ENCODE data around the gene CETN1. TPM values are rescaled to one million over a fixed set of nuclear protein-coding genes. Genes with fewer than 3 reads are reported as not detected.

Gene CETN1
- total and polyA plus RNA-seq, 2 donors (not counting 1 experiment from before 2014, with no cell fraction given): not detected

DNA sequence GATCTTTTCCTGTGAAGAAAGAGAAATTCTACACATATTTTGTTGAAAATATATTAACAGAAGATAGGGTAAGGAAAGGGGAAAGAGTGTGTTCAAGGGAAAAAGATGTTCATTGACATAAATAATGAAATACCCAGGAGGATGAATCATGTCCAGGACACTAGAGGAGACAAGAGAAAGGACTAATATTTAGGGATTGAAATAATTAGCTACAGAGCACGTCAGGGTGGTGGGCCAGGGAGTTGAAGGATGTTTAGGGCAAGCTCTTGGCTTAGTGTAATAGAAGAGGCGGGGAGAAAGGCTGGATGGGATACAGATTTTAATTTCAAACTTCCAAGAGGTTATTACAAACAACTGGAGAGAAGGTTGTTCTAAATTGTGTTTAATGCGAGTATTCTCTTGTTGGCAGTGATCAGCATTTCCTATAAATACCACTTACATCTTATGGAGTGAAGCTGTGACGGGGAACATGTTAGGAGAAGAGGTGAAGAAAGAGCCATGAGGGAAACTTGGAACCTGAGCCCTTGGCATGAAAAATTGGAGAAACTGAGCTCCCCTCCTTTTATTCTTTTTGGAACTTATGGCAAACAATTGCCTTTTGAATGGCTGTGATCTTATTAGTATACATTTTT, 36.6 kb upstream of the CETN1 start:
- Histone ChIP-seq H4K20me1 (ENCODE audit: control insufficient read depth, insufficient read depth, low read length, poor library complexity, severe bottlenecking) (no peaks in the 10 kb centered on the region), H2AFZ (ENCODE audit: insufficient read depth, low read depth, low read length, poor library complexity, severe bottlenecking) (no peak overlapping the region), H3K27me3 (replicated peaks in 1 of 4; ENCODE audit: control extremely low read depth in 1 of 4, control insufficient read depth in 3 of 4, insufficient read depth in 4 of 4, low read length in 3 of 4) (no peaks in the 10 kb centered on the region), H3K9ac (ENCODE audit: low read length) (no peak overlapping the region), H3K9me3 (ENCODE audit: control extremely low read depth in 1 of 3, control insufficient read depth in 2 of 3, insufficient read depth in 1 of 3, low read length in 2 of 3) (no peaks in the 10 kb centered on the region), H3K4me3 (ENCODE audit: control extremely low read depth in 1 of 5, extremely low read depth in 1 of 5, insufficient read depth in 1 of 5, low read depth in 2 of 5, low read length in 4 of 5) (no peak overlapping the region), H3K79me2 (ENCODE audit: control insufficient read depth, insufficient read depth, low read length) (no peaks in the 10 kb centered on the region), H3K4me2 (replicated peaks; ENCODE audit: low read depth, low read length, poor library complexity, severe bottlenecking) (no peak overlapping the region), H3K36me3 (replicated peaks in 1 of 2; ENCODE audit: control extremely low read depth in 1 of 2, control insufficient read depth in 1 of 2, extremely low read depth in 1 of 2, insufficient read depth in 2 of 2, low read length in 1 of 2) (no peaks in the 10 kb centered on the region), H3K27ac (ENCODE audit: low read length in 2 of 2) (no peak overlapping the region), H3K4me1 (ENCODE audit: control insufficient read depth in 2 of 2, insufficient read depth in 2 of 2, low read length in 2 of 2) (no peaks in the 10 kb centered on the region)
- no peaks in the 10 kb centered on the region for H3K27me3 Mint-ChIP-seq
- intact Hi-C loops (cut with micrococcal nuclease): no loop called here
- WGBS (ENCODE audit: insufficient coverage): 75% methylated on average over 1 of the region's 4 CpGs
- POLR2A ChIA-PET: no interaction called here
- no peaks in the 10 kb centered on the region for H3K9me3 Mint-ChIP-seq (ENCODE audit: insufficient read depth)
- no peak overlapping the region for H3K27ac Mint-ChIP-seq
- H3K4me3 Mint-ChIP-seq: no peak overlapping the region
- H3K4me1 Mint-ChIP-seq: no peaks in the 10 kb centered on the region
- TF ChIP-seq EZH2 (IDR thresholded peaks at IDR 0.05; ENCODE audit: borderline replicate concordance, insufficient read depth, low read depth, low read length, poor library complexity, severe bottlenecking): no peak
- TF ChIP-seq, protein P1, sequence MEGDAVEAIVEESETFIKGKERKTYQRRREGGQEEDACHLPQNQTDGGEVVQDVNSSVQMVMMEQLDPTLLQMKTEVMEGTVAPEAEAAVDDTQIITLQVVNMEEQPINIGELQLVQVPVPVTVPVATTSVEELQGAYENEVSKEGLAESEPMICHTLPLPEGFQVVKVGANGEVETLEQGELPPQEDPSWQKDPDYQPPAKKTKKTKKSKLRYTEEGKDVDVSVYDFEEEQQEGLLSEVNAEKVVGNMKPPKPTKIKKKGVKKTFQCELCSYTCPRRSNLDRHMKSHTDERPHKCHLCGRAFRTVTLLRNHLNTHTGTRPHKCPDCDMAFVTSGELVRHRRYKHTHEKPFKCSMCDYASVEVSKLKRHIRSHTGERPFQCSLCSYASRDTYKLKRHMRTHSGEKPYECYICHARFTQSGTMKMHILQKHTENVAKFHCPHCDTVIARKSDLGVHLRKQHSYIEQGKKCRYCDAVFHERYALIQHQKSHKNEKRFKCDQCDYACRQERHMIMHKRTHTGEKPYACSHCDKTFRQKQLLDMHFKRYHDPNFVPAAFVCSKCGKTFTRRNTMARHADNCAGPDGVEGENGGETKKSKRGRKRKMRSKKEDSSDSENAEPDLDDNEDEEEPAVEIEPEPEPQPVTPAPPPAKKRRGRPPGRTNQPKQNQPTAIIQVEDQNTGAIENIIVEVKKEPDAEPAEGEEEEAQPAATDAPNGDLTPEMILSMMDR (IDR thresholded peaks at IDR 0.05): no peak
- DNase-seq: no peak
- ATAC-seq (ENCODE audit: low read depth): no peak
- CTCF ChIA-PET: no interaction called here

DNA sequence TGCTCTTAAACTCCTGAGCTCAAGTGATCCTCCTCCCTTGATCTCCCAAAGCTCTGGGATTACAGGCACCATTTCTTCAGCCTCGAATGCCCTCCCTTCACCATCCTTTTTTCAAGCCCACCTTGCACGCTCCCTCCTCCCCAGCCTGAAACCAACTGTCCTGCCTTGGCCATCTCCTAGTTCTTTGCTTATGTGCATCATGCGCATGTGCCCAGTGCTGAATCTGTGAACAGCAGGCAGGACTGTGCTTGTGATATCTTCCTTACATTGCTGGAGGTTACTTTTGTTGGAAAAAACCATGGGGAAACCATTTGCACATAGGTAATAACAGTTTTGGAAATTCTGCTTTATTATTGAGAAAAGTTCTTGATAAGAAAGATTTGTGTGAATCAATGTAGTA, 30.2 kb upstream of the CETN1 start:
- DNase-seq (no peak), ATAC-seq (ENCODE audit: low read depth) (no peak)
- H3K27me3 Mint-ChIP-seq: peaks cover 4% of the 10 kb centered on the region
- Histone ChIP-seq H3K27me3 (replicated peaks in 1 of 4; ENCODE audit: control extremely low read depth in 1 of 4, control insufficient read depth in 3 of 4, insufficient read depth in 4 of 4, low read length in 3 of 4) (no peaks in the 10 kb centered on the region), H3K27ac (ENCODE audit: low read length in 2 of 2) (no peak overlapping the region), H3K4me3 (ENCODE audit: control extremely low read depth in 1 of 5, extremely low read depth in 1 of 5, insufficient read depth in 1 of 5, low read depth in 2 of 5, low read length in 4 of 5) (no peak overlapping the region), H3K4me2 (replicated peaks; ENCODE audit: low read depth, low read length, poor library complexity, severe bottlenecking) (no peak overlapping the region), H3K4me1 (ENCODE audit: control insufficient read depth in 2 of 2, insufficient read depth in 2 of 2, low read length in 2 of 2) (no peaks in the 10 kb centered on the region), H4K20me1 (ENCODE audit: control insufficient read depth, insufficient read depth, low read length, poor library complexity, severe bottlenecking) (no peaks in the 10 kb centered on the region), H3K9me3 (ENCODE audit: control extremely low read depth in 1 of 3, control insufficient read depth in 2 of 3, insufficient read depth in 1 of 3, low read length in 2 of 3) (peaks cover 0 to 1% (median 0%) of the 10 kb centered on the region in 3 donors), H3K79me2 (ENCODE audit: control insufficient read depth, insufficient read depth, low read length) (no peaks in the 10 kb centered on the region), H3K36me3 (replicated peaks in 1 of 2; ENCODE audit: control extremely low read depth in 1 of 2, control insufficient read depth in 1 of 2, extremely low read depth in 1 of 2, insufficient read depth in 2 of 2, low read length in 1 of 2) (no peaks in the 10 kb centered on the region), H3K9ac (ENCODE audit: low read length) (no peak overlapping the region), H2AFZ (ENCODE audit: insufficient read depth, low read depth, low read length, poor library complexity, severe bottlenecking) (no peak overlapping the region)
- POLR2A ChIA-PET: no interaction called here
- no peak overlapping the region for H3K4me3 Mint-ChIP-seq
- TF ChIP-seq, protein P1 (IDR thresholded peaks at IDR 0.05): no peak
- no peak for TF ChIP-seq EZH2 (IDR thresholded peaks at IDR 0.05; ENCODE audit: borderline replicate concordance, insufficient read depth, low read depth, low read length, poor library complexity, severe bottlenecking)
- CTCF ChIA-PET: no interaction called here
- no peak overlapping the region for H3K27ac Mint-ChIP-seq
- H3K4me1 Mint-ChIP-seq: no peaks in the 10 kb centered on the region
- WGBS (ENCODE audit: insufficient coverage): 75% methylated on average over 2 of the region's 3 CpGs
- intact Hi-C loops (cut with micrococcal nuclease): no loop called here
- H3K9me3 Mint-ChIP-seq (ENCODE audit: insufficient read depth): no peaks in the 10 kb centered on the region
